NOMO-1 (cell line): ENCODE results near the gene SF3B1.
"Not testable (repeated sequence)": the region's sequence is repeated elsewhere in the genome, so short reads cannot be mapped to it uniquely, and the experiment has no call there.

Experiments
- DNase-seq, 2 experiments: peaks; one replicate each; lab custom pipeline; 2025; ENCODE audit not compliant: unreplicated experiment in 2 of 2; lab: John Stamatoyannopoulos, UW

Gene SF3B1

DNA sequence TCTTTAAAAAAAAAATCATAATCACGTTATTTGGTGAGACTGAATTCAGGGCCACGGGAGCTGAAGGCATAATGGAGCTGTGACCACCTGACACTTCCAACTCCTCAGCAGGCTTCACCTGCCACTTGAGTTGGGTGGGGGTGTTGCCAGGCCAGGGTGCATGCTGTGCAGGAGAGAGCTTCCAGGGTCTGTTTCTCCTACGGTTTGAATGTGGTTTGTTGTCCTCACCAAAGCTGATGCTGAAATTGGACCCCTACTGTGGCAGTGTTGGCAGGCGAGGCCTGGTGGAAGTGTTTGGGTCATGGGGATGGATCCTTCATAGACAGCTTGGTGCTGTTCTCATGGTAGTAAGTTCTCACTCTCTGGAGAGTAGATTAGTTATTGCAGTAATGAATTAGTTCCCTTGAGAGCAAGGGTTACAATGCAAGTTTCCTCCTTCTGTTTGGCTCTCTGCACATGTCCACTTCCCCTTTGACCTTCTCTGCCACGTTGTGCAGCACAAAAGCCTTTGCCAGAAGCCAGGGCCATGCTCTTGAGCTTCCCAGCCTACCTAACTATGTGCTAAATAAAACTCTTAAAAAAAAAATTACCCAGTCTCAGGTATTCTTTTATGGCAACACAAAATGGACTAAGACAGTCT is 86.0 kb downstream of the SF3B1 start:
- DNase-seq: no peak

DNA sequence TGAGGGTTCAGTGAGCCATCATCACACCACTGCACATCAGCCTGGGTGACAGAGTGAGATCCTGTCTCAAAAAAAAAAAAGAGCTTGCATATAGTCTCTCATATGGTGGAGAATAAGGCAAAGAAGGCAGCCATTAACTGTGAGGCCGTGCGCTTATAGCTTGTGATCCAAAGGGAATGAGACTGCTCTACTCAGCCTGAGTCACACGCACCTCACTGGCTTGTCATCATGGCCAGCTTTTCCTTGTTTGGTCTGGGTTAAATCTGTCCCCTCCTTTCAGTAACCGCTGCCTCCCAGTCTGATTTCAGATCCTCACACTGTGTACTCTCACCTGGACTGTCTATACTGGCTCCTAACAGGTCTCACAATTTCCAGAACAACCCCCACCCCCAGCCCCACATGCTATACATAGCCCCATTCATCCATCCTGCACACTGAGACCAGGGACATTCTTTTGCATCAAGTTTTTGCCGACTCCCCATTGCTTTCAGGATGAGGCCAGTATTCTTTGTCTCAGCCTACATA is 88.9 kb downstream of the SF3B1 start:
- no peak for DNase-seq

DNA sequence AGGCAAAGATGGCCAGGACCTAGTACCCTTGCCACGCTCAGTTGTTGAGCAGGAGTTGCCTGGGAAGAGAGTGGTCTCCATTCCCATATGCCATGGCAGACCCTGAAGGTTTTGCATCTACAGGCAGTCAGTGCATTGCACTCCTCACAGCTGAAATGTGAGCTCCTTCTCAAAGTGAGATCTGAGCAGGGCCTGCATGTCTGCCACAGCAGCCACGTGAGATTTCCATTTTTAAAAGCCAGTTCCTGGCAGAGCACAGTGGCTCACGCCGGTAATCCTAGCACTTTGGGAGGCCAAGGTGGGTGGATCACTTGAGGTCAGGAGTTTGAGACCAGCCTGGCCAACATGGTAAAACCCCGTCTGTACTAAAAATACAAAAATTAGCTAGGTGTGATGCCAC is 90.9 kb downstream of the SF3B1 start:
- not testable (repeated sequence) for DNase-seq

DNA sequence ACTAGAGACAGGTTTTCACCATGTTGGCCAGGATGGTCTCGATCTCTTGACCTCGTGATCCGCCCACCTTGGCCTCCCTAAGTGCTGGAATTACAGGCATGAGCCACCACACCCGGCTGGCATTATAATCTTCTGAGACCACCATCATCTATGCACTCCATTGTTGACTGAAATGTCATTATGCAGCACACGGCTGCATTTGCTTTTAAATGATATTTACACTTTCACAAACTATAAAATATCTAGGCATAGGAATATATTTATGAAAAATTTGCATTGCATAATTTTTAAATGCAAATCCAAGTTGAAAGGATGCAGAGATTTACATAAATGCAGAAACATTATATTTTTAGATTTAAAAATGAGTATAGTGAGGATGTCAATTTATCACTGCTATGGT is 94.2 kb downstream of the SF3B1 start:
- DNase-seq: no peak
